Measurements from ENCODE around the gene CD36. TPM values are rescaled to one million over a fixed set of nuclear protein-coding genes. Genes with fewer than 3 reads are reported as not detected.

The CD36 gene
- total and polyA plus RNA-seq, 2 of the 8 experiments (the other 6 are each of a cell fraction or from before 2014, with no cell fraction given), result 0.33 to 0.60 TPM

DNA sequence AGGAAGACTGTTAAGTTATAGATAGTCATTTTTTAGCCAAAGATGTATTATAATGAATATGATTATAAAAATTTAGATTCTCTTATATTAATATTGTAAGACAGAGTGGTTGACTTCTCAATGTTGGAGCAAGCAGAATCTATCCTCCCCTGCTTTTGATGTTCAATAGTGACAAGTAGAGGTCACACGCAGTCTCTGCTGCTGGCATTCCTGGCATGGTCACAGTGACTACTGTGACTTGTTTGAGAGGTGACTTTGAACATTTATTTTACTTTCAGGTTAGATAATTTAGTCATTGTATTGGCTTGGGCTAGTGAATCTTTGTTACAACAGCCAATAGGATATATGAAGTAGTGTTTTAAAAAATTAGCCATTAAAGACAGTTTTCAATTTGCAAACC, 13.7 kb upstream of the CD36 start:
- Histone ChIP-seq H3K27ac (ENCODE audit: low read depth, low read length) (no peak overlapping the region), H3K79me1 (ENCODE audit: low read depth, low read length) (no peaks in the 10 kb centered on the region), H3K23me2 (ENCODE audit: low read depth, low read length) (no peaks in the 10 kb centered on the region), H3K56ac (replicated peaks; ENCODE audit: insufficient read length, low read depth, low read length) (no peak overlapping the region), H2AK5ac (ENCODE audit: low read depth, low read length) (no peak overlapping the region), H2BK20ac (ENCODE audit: low read length) (no peak overlapping the region), H3K27me3 (replicated peaks in 1 of 4; ENCODE audit: control insufficient read depth in 3 of 4, extremely low read depth in 1 of 4, insufficient read depth in 3 of 4, low read length in 3 of 4) (no peaks in the 10 kb centered on the region), H2BK15ac (ENCODE audit: low read length) (no peak overlapping the region), H4K5ac (ENCODE audit: insufficient read length, low read depth, low read length) (no peak overlapping the region), H4K8ac (ENCODE audit: extremely low read depth, insufficient read depth, low read length) (no peak overlapping the region), H2BK12ac (ENCODE audit: low read depth, low read length) (no peak overlapping the region), H3K14ac (ENCODE audit: insufficient read length) (no peak overlapping the region), H3K18ac (ENCODE audit: extremely low read depth, low read length) (no peak overlapping the region), H3K4me3 (ENCODE audit: extremely low read depth in 1 of 4, insufficient read depth in 2 of 4, low read depth in 3 of 4, low read length in 4 of 4) (no peak overlapping the region), H2BK120ac (replicated peaks; ENCODE audit: low read depth, low read length) (no peak overlapping the region), H4K20me1 (replicated peaks in 1 of 2; ENCODE audit: control insufficient read depth in 1 of 2, insufficient read depth in 2 of 2, low read length in 2 of 2) (no peaks in the 10 kb centered on the region), H3K4me2 (ENCODE audit: insufficient read depth in 1 of 2, low read depth in 2 of 2, low read length in 2 of 2) (no peak overlapping the region), H2BK5ac (ENCODE audit: low read depth, low read length) (no peak overlapping the region), H2AFZ (ENCODE audit: low read length) (no peak overlapping the region), H3K4ac (replicated peaks; ENCODE audit: insufficient read length, low read depth, low read length) (no peak overlapping the region), H3K79me2 (ENCODE audit: control insufficient read depth in 1 of 2, insufficient read depth in 2 of 2, low read length in 2 of 2) (no peaks in the 10 kb centered on the region), H3K9ac (replicated peaks in 1 of 4; ENCODE audit: extremely low read depth in 1 of 4, low read depth in 3 of 4, low read length in 3 of 4) (no peak overlapping the region), H4K91ac (replicated peaks; ENCODE audit: insufficient read length, low read length) (no peak overlapping the region), H3K23ac (ENCODE audit: insufficient read length) (no peak overlapping the region), H3K9me3 (ENCODE audit: insufficient read depth in 2 of 2, low read depth in 1 of 2, low read length in 1 of 2) (no peaks in the 10 kb centered on the region), H3K4me1 (replicated peaks in 1 of 4; ENCODE audit: control insufficient read depth in 3 of 4, insufficient read depth in 4 of 4, low read length in 3 of 4) (no peaks in the 10 kb centered on the region), H3K36me3 (ENCODE audit: control insufficient read depth in 2 of 4, insufficient read depth in 4 of 4, low read length in 3 of 4) (no peaks in the 10 kb centered on the region)
- POLR2A ChIA-PET (ENCODE audit: partially characterized antibody), result no interaction called here
- 83% methylated on average over 1 of the region's 1 CpG; no CpG with 5 or more reads in 1 of the 2 experiments for WGBS, 2 experiments (ENCODE audit: extremely low coverage in 1 of 2, insufficient coverage in 1 of 2, insufficient read length in 1 of 2, insufficient replicate concordance in 2 of 2, low coverage in 1 of 2, low lambda C conversion rate in 2 of 2, missing lambda C conversion rate in 1 of 2)
- DNase-seq (ENCODE audit: low read depth in 1 of 2, low spot score in 2 of 2) (no peak), FAIRE-seq (no peak)
- CTCF ChIA-PET (ENCODE audit: partially characterized antibody), result interaction anchor here (0.6 kb wide), 2 partner anchors 39 to 139 kb away, joined by 3 to 4 read pairs; no protein-coding TSS in a partner anchor
- TF ChIP-seq FOSL1 (IDR thresholded peaks at IDR 0.05; ENCODE audit: insufficient read depth, low read depth, low read length) (no peak), NANOG (IDR thresholded peaks at IDR 0.05; ENCODE audit: insufficient read depth, low read depth, low read length, poor library complexity, severe bottlenecking) (no peak), GABPA (IDR thresholded peaks at IDR 0.05; ENCODE audit: borderline replicate concordance, insufficient read depth, low read length) (no peak), SUZ12 (IDR thresholded peaks at IDR 0.05; ENCODE audit: low read length) (no peak), HDAC6 (IDR thresholded peaks at IDR 0.05; ENCODE audit: low read depth, low read length) (no peak), CBX5 (IDR thresholded peaks at IDR 0.05; ENCODE audit: low read depth, low read length) (no peak), SP1 (IDR thresholded peaks at IDR 0.05; ENCODE audit: low read depth, low read length) (no peak), KDM1A (IDR thresholded peaks at IDR 0.05; ENCODE audit: borderline replicate concordance, low read length) (no peak), CTBP2 (IDR thresholded peaks at IDR 0.05; ENCODE audit: borderline replicate concordance, insufficient read depth, insufficient read length, low read length) (no peak), ATF3 (IDR thresholded peaks at IDR 0.05; ENCODE audit: insufficient read depth, low read depth, low read length) (no peak), SIN3A (conservative IDR thresholded peaks at IDR 0.05 in 1 of 2, IDR thresholded peaks at IDR 0.05 in 1 of 2; ENCODE audit: low read depth in 1 of 2, low read length in 2 of 2) (no peak), EGR1 (IDR thresholded peaks at IDR 0.05; ENCODE audit: borderline replicate concordance, low read depth, low read length) (no peak)
- TF ChIP-seq, protein P1, sequence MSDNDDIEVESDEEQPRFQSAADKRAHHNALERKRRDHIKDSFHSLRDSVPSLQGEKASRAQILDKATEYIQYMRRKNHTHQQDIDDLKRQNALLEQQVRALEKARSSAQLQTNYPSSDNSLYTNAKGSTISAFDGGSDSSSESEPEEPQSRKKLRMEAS (IDR thresholded peaks at IDR 0.05), result no peak

Measured in H1 (cell line).